AG04450 (cell line): ENCODE results near the gene B3GNT7. TPM values are rescaled to one million over a fixed set of nuclear protein-coding genes. Genes with fewer than 3 reads are reported as not detected.

Source experiments
- CTCF ChIA-PET: fragments of 300-600, 350-600 bp; formaldehyde crosslinking; extraction: SDS; loops from one replicate; lab custom pipeline; 2022; ENCODE audit warnings: antibody characterized with exemption, inconsistent platforms; lab: Charles Lee
- POLR2A ChIA-PET: fragments of 350-600 bp; formaldehyde crosslinking; extraction: SDS; loops from one replicate; lab custom pipeline; 2021; ENCODE audit warnings: antibody characterized with exemption, inconsistent platforms; lab: Yijun Ruan, JAX
- DNase-seq: peaks from one replicate; pipeline ENCODE4 v3.0.0-alpha.2; 2011; ENCODE audit warnings: low read depth, low spot score
- H3K27ac ChIP-seq: one replicate; pipeline ENCODE4 v1.5.1; 2012; ENCODE audit warnings: low read depth, low read length, control low read depth
- H3K27me3 ChIP-seq: one replicate; pipeline ENCODE4 v1.6.0; 2012; ENCODE audit warnings: low read length; ENCODE audit not compliant: control insufficient read depth, insufficient read depth
- H3K4me3 ChIP-seq: 2 replicates; pipeline ENCODE4 v1.5.1; 2011; ENCODE audit warnings: mild to moderate bottlenecking, low read depth, low read length, control low read depth
- H3K9me3 ChIP-seq: 2 replicates; pipeline ENCODE4 v1.5.1; 2012; ENCODE audit warnings: low read length; ENCODE audit not compliant: control insufficient read depth, insufficient read depth
- polyA plus RNA-seq: library from polyadenylated mRNA; depleted of rRNA; stranded (reverse); fragments of >200 nt; gene quantifications from 2 replicates; pipeline ENCODE4 v1.2.3, GENCODE V29; 2011
- TF ChIP-seq, protein P1 (sequence below): IDR thresholded peaks from 2 replicates; pipeline ENCODE4 v1.5.1; 2011; ENCODE audit warnings: low read depth, low read length, control low read depth, inconsistent platforms

Gene B3GNT7
- polyA plus RNA-seq, 1 experiment = 0.06 TPM

- no peak overlapping the region for H3K27ac ChIP-seq
- H3K27me3 ChIP-seq = peaks cover 3% of the 10 kb centered on the region
- CTCF ChIA-PET = interaction anchor here (1.4 kb wide), 2 partner anchors 19 to 20 kb away, joined by 4 to 5 read pairs; no protein-coding TSS in a partner anchor
- H3K9me3 ChIP-seq = peaks cover 11% of the 10 kb centered on the region; the same call in 1 of the 2 replicates
- POLR2A ChIA-PET = no interaction called here
- TF ChIP-seq, protein P1, sequence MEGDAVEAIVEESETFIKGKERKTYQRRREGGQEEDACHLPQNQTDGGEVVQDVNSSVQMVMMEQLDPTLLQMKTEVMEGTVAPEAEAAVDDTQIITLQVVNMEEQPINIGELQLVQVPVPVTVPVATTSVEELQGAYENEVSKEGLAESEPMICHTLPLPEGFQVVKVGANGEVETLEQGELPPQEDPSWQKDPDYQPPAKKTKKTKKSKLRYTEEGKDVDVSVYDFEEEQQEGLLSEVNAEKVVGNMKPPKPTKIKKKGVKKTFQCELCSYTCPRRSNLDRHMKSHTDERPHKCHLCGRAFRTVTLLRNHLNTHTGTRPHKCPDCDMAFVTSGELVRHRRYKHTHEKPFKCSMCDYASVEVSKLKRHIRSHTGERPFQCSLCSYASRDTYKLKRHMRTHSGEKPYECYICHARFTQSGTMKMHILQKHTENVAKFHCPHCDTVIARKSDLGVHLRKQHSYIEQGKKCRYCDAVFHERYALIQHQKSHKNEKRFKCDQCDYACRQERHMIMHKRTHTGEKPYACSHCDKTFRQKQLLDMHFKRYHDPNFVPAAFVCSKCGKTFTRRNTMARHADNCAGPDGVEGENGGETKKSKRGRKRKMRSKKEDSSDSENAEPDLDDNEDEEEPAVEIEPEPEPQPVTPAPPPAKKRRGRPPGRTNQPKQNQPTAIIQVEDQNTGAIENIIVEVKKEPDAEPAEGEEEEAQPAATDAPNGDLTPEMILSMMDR = no peak
- no peak for DNase-seq
- no peak overlapping the region for H3K4me3 ChIP-seq
Observed at GRCh38 chr2:231431606-231432005, 36.1 kb downstream of the B3GNT7 start.

GRCh38 chr2:231433990-231434389 lies 38.5 kb downstream of the B3GNT7 start:
- CTCF ChIA-PET = no interaction called here
- H3K4me3 ChIP-seq = no peak overlapping the region
- POLR2A ChIA-PET = no interaction called here
- DNase-seq = no peak
- H3K27me3 ChIP-seq = no peaks in the 10 kb centered on the region
- H3K9me3 ChIP-seq = peaks cover 11% of the 10 kb centered on the region; the same call in 1 of the 2 replicates
- no peak overlapping the region for H3K27ac ChIP-seq
- TF ChIP-seq, protein P1 = no peak

- peaks cover 3% of the 10 kb centered on the region; the same call in 1 of the 2 replicates for H3K9me3 ChIP-seq
- TF ChIP-seq, protein P1 = no peak
- no peak for DNase-seq
- no peak overlapping the region for H3K4me3 ChIP-seq
- ChIA-PET POLR2A (no interaction called here), CTCF (interaction anchor here (0.6 to 0.7 kb wide), 2 partner anchors 15 kb away, joined by 3 to 6 read pairs; no protein-coding TSS in a partner anchor)
- H3K27me3 ChIP-seq = no peaks in the 10 kb centered on the region
- H3K27ac ChIP-seq = no peak overlapping the region
Observed at GRCh38 chr2:231436957-231437356, 41.4 kb downstream of the B3GNT7 start.

GRCh38 chr2:231449503-231450054 lies 54.1 kb downstream of the B3GNT7 start:
- no peak for DNase-seq
- H3K4me3 ChIP-seq = no peak overlapping the region
- ChIA-PET CTCF (interaction anchor here (1.7 to 4.8 kb wide), 2 partner anchors 11 to 152 kb away, joined by 4 to 57 read pairs; no protein-coding TSS in a partner anchor), POLR2A (interaction anchor here (0.6 to 1.6 kb wide), 3 partner anchors 11 to 266 kb away, joined by 3 to 12 read pairs (median 5); partner anchors contain the start of gene NCL)
- H3K27me3 ChIP-seq = no peaks in the 10 kb centered on the region
- H3K27ac ChIP-seq = no peak overlapping the region
- TF ChIP-seq, protein P1 = no peak
- no peaks in the 10 kb centered on the region for H3K9me3 ChIP-seq

- no peak overlapping the region for H3K4me3 ChIP-seq
- DNase-seq = no peak
- ChIA-PET CTCF (interaction anchor here (0.6 to 4.8 kb wide), 7 partner anchors 10 to 347 kb away, joined by 3 to 57 read pairs (median 6); no protein-coding TSS in a partner anchor), POLR2A (interaction anchor here (0.6 to 1.6 kb wide), 4 partner anchors 14 to 349 kb away, joined by 3 to 12 read pairs (median 6); partner anchors contain the start of gene NCL)
- no peak overlapping the region for H3K27ac ChIP-seq
- no peaks in the 10 kb centered on the region for H3K9me3 ChIP-seq
- no peaks in the 10 kb centered on the region for H3K27me3 ChIP-seq
- TF ChIP-seq, protein P1 = no peak
Observed at GRCh38 chr2:231450548-231450989, 55.1 kb downstream of the B3GNT7 start.
